AG04449 (cell line): ENCODE data around the gene SKAP1.

Source experiments
- CTCF ChIA-PET: fragments of 350-600 bp; formaldehyde crosslinking; extraction: SDS; loops from one replicate; lab custom pipeline; 2021; ENCODE audit warnings: antibody characterized with exemption; lab: Yijun Ruan, JAX
- POLR2A ChIA-PET: fragments of 400-600, 350-600 bp; formaldehyde crosslinking; extraction: SDS; loops from one replicate; lab custom pipeline; 2020; ENCODE audit warnings: antibody characterized with exemption, inconsistent platforms; lab: Yijun Ruan, JAX
- DNase-seq: peaks from one replicate; pipeline ENCODE4 v3.0.0-alpha.2; 2010; ENCODE audit warnings: low read depth, low spot score
- H3K4me3 ChIP-seq: 2 replicates; pipeline ENCODE4 v1.5.1; 2011; ENCODE audit warnings: low read depth, mild to moderate bottlenecking, control low read depth, low read length
- TF ChIP-seq, protein P1 (sequence below): IDR thresholded peaks from one replicate; pipeline ENCODE4 v1.5.1; 2011; ENCODE audit warnings: mild to moderate bottlenecking, moderate library complexity, low read length, control low read depth, inconsistent platforms; ENCODE audit not compliant: insufficient read depth; ENCODE audit errors: missing control alignments

SKAP1 gene

DNA sequence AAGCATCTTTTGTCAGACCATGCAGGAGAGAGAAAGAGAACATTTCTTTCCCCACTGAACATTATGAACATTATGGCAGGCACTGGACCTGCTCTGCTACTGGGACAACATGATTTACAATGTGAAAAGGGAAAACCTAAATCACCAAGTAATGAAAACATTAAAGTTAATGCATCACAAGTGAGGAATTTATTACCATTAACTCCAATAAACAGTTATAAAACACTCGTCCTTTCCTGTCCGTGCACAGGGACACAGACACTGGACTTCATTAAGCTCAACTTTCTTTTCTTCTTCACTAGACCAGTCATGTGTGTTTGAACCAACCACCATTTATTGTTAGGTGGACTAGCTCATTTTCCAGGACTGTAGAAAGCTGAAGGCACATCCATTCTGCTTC is 227.1 kb downstream of the SKAP1 start:
- DNase-seq: no peak
- ChIA-PET CTCF (no interaction called here), POLR2A (interaction anchor here (0.6 kb wide), 1 partner anchor 388 kb away, joined by 3 read pairs; no protein-coding TSS in a partner anchor)
- TF ChIP-seq, protein P1, sequence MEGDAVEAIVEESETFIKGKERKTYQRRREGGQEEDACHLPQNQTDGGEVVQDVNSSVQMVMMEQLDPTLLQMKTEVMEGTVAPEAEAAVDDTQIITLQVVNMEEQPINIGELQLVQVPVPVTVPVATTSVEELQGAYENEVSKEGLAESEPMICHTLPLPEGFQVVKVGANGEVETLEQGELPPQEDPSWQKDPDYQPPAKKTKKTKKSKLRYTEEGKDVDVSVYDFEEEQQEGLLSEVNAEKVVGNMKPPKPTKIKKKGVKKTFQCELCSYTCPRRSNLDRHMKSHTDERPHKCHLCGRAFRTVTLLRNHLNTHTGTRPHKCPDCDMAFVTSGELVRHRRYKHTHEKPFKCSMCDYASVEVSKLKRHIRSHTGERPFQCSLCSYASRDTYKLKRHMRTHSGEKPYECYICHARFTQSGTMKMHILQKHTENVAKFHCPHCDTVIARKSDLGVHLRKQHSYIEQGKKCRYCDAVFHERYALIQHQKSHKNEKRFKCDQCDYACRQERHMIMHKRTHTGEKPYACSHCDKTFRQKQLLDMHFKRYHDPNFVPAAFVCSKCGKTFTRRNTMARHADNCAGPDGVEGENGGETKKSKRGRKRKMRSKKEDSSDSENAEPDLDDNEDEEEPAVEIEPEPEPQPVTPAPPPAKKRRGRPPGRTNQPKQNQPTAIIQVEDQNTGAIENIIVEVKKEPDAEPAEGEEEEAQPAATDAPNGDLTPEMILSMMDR: no peak
- H3K4me3 ChIP-seq: no peak overlapping the region

- ChIA-PET CTCF (no interaction called here), POLR2A (no interaction called here)
- no peak overlapping the region for H3K4me3 ChIP-seq
- TF ChIP-seq, protein P1: no peak
- no peak for DNase-seq
Observed at GRCh38 chr17:48198950-48199541, 231.0 kb downstream of the SKAP1 start.

GRCh38 chr17:48195910-48196309 is 234.1 kb downstream of the SKAP1 start:
- no peak for DNase-seq
- TF ChIP-seq, protein P1: no peak
- POLR2A ChIA-PET: no interaction called here
- H3K4me3 ChIP-seq: no peak overlapping the region
- CTCF ChIA-PET: interaction anchor here (1.3 to 2.0 kb wide), 2 partner anchors 9 to 20 kb away, joined by 4 to 6 read pairs; no protein-coding TSS in a partner anchor

- no peak overlapping the region for H3K4me3 ChIP-seq
- TF ChIP-seq, protein P1: no peak
- ChIA-PET POLR2A (no interaction called here), CTCF (interaction anchor here (1.1 to 2.0 kb wide), 4 partner anchors 11 to 69 kb away, joined by 3 to 4 read pairs (median 4); no protein-coding TSS in a partner anchor)
- no peak for DNase-seq
Observed at GRCh38 chr17:48194097-48194550, 235.9 kb downstream of the SKAP1 start.

- no peak for DNase-seq
- POLR2A ChIA-PET: no interaction called here
- TF ChIP-seq, protein P1: no peak
- H3K4me3 ChIP-seq: no peak overlapping the region
- CTCF ChIA-PET: interaction anchor here (1.0 to 1.9 kb wide), 6 partner anchors 10 to 29 kb away, joined by 3 to 5 read pairs (median 4); no protein-coding TSS in a partner anchor
Observed at GRCh38 chr17:48192321-48192731, 237.7 kb downstream of the SKAP1 start.

- no peak overlapping the region for H3K4me3 ChIP-seq
- ChIA-PET CTCF (interaction anchor here (1.3 kb wide), 1 partner anchor 14 kb away, joined by 4 read pairs; no protein-coding TSS in a partner anchor), POLR2A (no interaction called here)
- TF ChIP-seq, protein P1: no peak
- DNase-seq: no peak
Observed at GRCh38 chr17:48191362-48191761, 238.7 kb downstream of the SKAP1 start.
